Heart right ventricle (tissue), 16 donors: ENCODE data around the gene LNX1. TPM values are rescaled to one million over a fixed set of nuclear protein-coding genes. Genes with fewer than 3 reads are reported as not detected.

Experiments used
- ATAC-seq, 8 donors: fragments of 200-7000 bp; cut with Tn5 transposase; one replicate each; pipeline ENCODE4 v1.9.1; 2020; ENCODE audit warnings: mild to moderate bottlenecking in 8 of 8, moderate library complexity in 8 of 8, moderate number of reproducible peaks in 1 of 8
- DNase-seq, 2 donors: peaks; one replicate each; pipeline ENCODE4 v3.0.0-alpha.2; 2020
- H3K27ac ChIP-seq, 10 donors: fragments of 200-600 bp; sonication (generic) in 2 of 10; one replicate each; pipeline versions ENCODE4 v1.5.0 to v1.8.0; 2020 to 2022; ENCODE audit warnings: mild to moderate bottlenecking in 3 of 10
- H3K27me3 ChIP-seq, 7 donors: fragments of 200-600 bp; one replicate each; pipeline ENCODE4 v1.8.0; 2021 to 2022; ENCODE audit warnings: mild to moderate bottlenecking in 2 of 7
- H3K36me3 ChIP-seq, 9 donors: fragments of 200-600 bp; sonication (generic) in 1 of 9; one replicate each; pipeline versions ENCODE4 v1.5.0 to v1.8.0; 2020 to 2022; ENCODE audit warnings: mild to moderate bottlenecking in 2 of 9
- H3K4me1 ChIP-seq, 9 donors: fragments of 200-600 bp; sonication (generic) in 1 of 9; one replicate each; pipeline versions ENCODE4 v1.5.0 to v1.8.0; 2020 to 2022; ENCODE audit warnings: mild to moderate bottlenecking in 4 of 9
- H3K4me3 ChIP-seq, 10 donors: fragments of 200-600 bp; sonication (generic) in 2 of 10; one replicate each; pipeline versions ENCODE4 v1.5.0 to v1.8.0; 2020 to 2022; ENCODE audit warnings: mild to moderate bottlenecking in 7 of 10, moderate library complexity in 2 of 10
- H3K9me3 ChIP-seq, 11 donors: fragments of 200-600 bp in 10 of 11; sonication (generic) in 2 of 11; one replicate each; pipeline versions ENCODE4 v1.5.0 to v1.8.0; 2013 to 2022; ENCODE audit warnings: mild to moderate bottlenecking in 2 of 11, control low read depth in 1 of 11, moderate library complexity in 1 of 11
- WGBS, 2 donors: extraction: QIAGEN DNeasy Blood & Tissue Kit; methylation state at CpG; one replicate each; pipeline ENCODE4 v1.1.7; 2013; ENCODE audit warnings: inconsistent platforms in 1 of 2; 5-methylcytosine and 5-hydroxymethylcytosine counted together
- intact Hi-C, 10 donors: fragments of 100-400 bp; cut with DNase I; formaldehyde crosslinking; loops; one replicate each; pipeline versions ENCODE4 v1.11.1 to v1.14.2; 2022
- polyA plus RNA-seq, 2 donors: library from polyadenylated mRNA; stranded (reverse); fragments of 200-250 nt; gene quantifications; one replicate each; pipeline ENCODE4 v1.2.3, GENCODE V29; 2013
- total RNA-seq, 10 donors: library from RNA; stranded (reverse); fragmentation: NEBNext Ultra II Directional in 3 of 10; extraction: Animal tissue kit (Norgen Biotek cat#: 25700) in 3 of 10; gene quantifications; one replicate each; pipeline versions ENCODE4 v1.2.1 to v1.2.4, GENCODE V29; 2021 to 2023
- TF ChIP-seq, protein P1 (sequence below), 9 donors: fragments of 200-600 bp; sonication (generic) in 2 of 9; IDR thresholded peaks; one replicate each; pipeline versions ENCODE4 v1.5.0 to v1.8.0; 2021 to 2022; ENCODE audit warnings: antibody characterized with exemption in 9 of 9, mild to moderate bottlenecking in 5 of 9, moderate library complexity in 1 of 9
- donor health status: Arrhythmogenic right ventricular cardiomyopathy.
- donor health status: ischemic (EF 13 %, LVEDD 7.1; RV severe dilation, severe dysfunction).
- donor health status: healthy with polysubstance abuse.
- donor health status: DM: no; HTN: yes; CAD: no.
- donor health status: DM: no; HTN: no; CAD: no.
- donor health status: ischemic (EF 25% LVEDD 6.9; RV normal size, moderate dysfunction).
- donor health status: ischemic (EF 25% LVEDD 5.7; RV mildly dilated, moderate dysfunction).
- donor health status: healthy.
- donor health status: DM: yes; HTN: yes; CAD: no.
- donor health status: Ischemic cardiomyopathy.
- donor health status: ischemic (EF 35%, LVEDD 5.7; RV mildly dilated, moderate dysfunction).
- donor health status: nonischemic (EF 11% LVEDD 7.7; RV severe dilation, severe dysfunction).
- donor health status: DM: yes; HTN: yes; CAD: no.
- donor health status: PGD.
- donor health status: ischemic (EF 29% LVEDD 5.4; RV normal size, mild dysfunction).
- donor health status: nonischemic (EF 23%, LVEDD 6.1; RV moderate dilation, normal function).

Gene LNX1
- total and polyA plus RNA-seq, 12 donors: 2.0 to 16.1 (median 5.6) TPM

DNA sequence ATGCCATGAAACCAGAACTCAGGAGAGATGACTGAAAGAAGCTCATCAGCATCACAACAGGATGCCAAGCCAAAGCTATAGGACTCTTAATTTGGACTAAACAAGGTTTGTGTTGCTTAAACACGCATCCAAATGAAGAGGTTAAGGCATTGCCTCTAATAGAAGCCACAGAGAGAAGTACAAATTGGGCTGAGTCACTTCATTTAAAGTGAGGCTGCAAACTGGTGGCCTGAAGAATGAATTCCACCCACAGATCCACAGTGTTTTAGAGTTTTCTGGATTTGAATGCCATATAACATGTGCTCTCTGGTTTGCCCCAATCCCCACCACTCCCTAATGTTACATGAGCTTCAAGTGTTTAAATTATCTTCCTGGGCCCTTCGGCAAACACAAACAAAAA is 110.4 kb downstream of the LNX1 start:
- Histone ChIP-seq H3K4me1 (peaks cover 0 to 3% (median 0%) of the 10 kb centered on the region in 9 donors), H3K27ac (no peak overlapping the region), H3K27me3 (no peaks in the 10 kb centered on the region), H3K4me3 (no peak overlapping the region), H3K9me3 (no peaks in the 10 kb centered on the region), H3K36me3 (peaks cover 0 to 27% (median 0%) of the 10 kb centered on the region in 9 donors)
- WGBS, 2 donors: 91 to 95% methylated on average over 2 of the region's 2 CpGs
- TF ChIP-seq, protein P1, sequence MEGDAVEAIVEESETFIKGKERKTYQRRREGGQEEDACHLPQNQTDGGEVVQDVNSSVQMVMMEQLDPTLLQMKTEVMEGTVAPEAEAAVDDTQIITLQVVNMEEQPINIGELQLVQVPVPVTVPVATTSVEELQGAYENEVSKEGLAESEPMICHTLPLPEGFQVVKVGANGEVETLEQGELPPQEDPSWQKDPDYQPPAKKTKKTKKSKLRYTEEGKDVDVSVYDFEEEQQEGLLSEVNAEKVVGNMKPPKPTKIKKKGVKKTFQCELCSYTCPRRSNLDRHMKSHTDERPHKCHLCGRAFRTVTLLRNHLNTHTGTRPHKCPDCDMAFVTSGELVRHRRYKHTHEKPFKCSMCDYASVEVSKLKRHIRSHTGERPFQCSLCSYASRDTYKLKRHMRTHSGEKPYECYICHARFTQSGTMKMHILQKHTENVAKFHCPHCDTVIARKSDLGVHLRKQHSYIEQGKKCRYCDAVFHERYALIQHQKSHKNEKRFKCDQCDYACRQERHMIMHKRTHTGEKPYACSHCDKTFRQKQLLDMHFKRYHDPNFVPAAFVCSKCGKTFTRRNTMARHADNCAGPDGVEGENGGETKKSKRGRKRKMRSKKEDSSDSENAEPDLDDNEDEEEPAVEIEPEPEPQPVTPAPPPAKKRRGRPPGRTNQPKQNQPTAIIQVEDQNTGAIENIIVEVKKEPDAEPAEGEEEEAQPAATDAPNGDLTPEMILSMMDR (IDR thresholded peaks at IDR 0.05): no peak
- DNase-seq: no peak
- intact Hi-C loops: no loop called here
- no peak for ATAC-seq

- no peak overlapping the region for H3K27ac ChIP-seq
- no peak overlapping the region for H3K4me3 ChIP-seq
- TF ChIP-seq, protein P1 (IDR thresholded peaks at IDR 0.05): no peak
- H3K9me3 ChIP-seq: no peaks in the 10 kb centered on the region
- no peak for ATAC-seq
- H3K4me1 ChIP-seq: peaks cover 0 to 3% (median 0%) of the 10 kb centered on the region in 9 donors
- DNase-seq: no peak
- 96 to 97% methylated on average over 5 of the region's 5 CpGs for WGBS, 2 donors
- H3K36me3 ChIP-seq: peaks cover 0 to 35% (median 0%) of the 10 kb centered on the region in 9 donors
- intact Hi-C loops: no loop called here
- H3K27me3 ChIP-seq: no peaks in the 10 kb centered on the region
Observed at GRCh38 chr4:53479736-53480525, 111.4 kb downstream of the LNX1 start.

DNA sequence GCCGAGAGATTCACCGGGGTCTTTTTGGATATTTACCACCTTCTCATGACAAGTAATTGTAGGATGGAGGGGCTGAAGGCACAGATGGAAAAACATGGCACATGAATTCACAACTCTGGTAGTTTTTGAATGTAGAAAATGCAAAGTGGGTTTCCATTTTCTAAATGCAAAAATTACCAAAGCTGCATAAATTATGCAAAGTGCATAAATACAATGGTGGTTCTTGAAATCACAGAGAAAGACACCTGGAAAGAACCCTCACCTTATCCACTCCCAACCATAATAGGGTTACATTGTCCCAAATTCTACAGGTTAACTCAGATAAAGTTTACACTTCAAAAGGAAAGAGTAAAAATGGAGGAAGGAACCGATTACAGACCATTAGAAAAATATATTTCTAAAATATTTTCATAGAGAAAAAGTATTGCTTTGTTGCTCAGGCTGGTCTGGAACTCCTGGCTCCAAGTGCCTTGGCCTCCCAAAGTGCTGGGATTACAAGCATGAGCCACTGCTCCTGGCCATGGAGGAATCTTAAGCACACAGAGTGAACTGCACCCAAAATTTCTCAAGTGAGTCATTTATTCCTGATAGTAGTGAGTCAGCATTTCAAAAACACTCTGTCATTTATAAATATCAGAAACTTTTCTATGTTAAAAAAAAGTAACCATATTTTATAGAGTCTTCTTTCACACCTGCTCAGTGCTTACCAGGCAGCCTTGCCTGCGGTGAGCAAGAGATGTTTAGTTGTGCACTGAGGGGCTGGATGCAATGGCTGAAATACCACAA is 112.4 kb downstream of the LNX1 start:
- DNase-seq: no peak
- Histone ChIP-seq H3K36me3 (peaks cover 0 to 45% (median 0%) of the 10 kb centered on the region in 9 donors), H3K27me3 (no peaks in the 10 kb centered on the region), H3K4me1 (peaks cover 0 to 3% (median 0%) of the 10 kb centered on the region in 9 donors), H3K27ac (no peak overlapping the region), H3K4me3 (no peak overlapping the region), H3K9me3 (no peaks in the 10 kb centered on the region)
- WGBS, 2 donors: 96 to 97% methylated on average over 4 of the region's 4 CpGs
- TF ChIP-seq, protein P1 (IDR thresholded peaks at IDR 0.05): no peak
- intact Hi-C loops: no loop called here
- no peak for ATAC-seq

- H3K27me3 ChIP-seq: no peaks in the 10 kb centered on the region
- H3K4me3 ChIP-seq: no peak overlapping the region
- 72 to 82% methylated on average over 1 of the region's 1 CpG for WGBS, 2 donors
- intact Hi-C loops: no loop called here
- TF ChIP-seq, protein P1 (IDR thresholded peaks at IDR 0.05): no peak
- H3K36me3 ChIP-seq: peaks cover 0 to 57% (median 0%) of the 10 kb centered on the region in 9 donors
- DNase-seq (no peak), ATAC-seq (no peak)
- H3K4me1 ChIP-seq: peaks cover 0 to 3% (median 0%) of the 10 kb centered on the region in 9 donors
- no peaks in the 10 kb centered on the region for H3K9me3 ChIP-seq
- H3K27ac ChIP-seq: no peak overlapping the region
Observed at GRCh38 chr4:53477636-53478035, 113.7 kb downstream of the LNX1 start.
